Measurements from ENCODE around the gene MCCC1.
"Not testable (repeated sequence)": the region's sequence is repeated elsewhere in the genome, so short reads cannot be mapped to it uniquely, and the experiment has no call there.

The MCCC1 gene

GRCh38 chr3:183006396-183007002 is 92.8 kb downstream of the MCCC1 start:
- Histone ChIP-seq H3K27ac (no peak overlapping the region), H3K4me3 (no peak overlapping the region)

- Histone ChIP-seq H3K4me3 (no peak overlapping the region), H3K27ac (no peak overlapping the region)
Measured at GRCh38 chr3:182999767-183000166, 99.5 kb downstream of the MCCC1 start.

GRCh38 chr3:182993486-182994201 is 105.7 kb downstream of the MCCC1 start:
- not testable (repeated sequence) for H3K4me3 ChIP-seq, H3K27ac ChIP-seq

- Histone ChIP-seq H3K4me3 (no peak overlapping the region), H3K27ac (no peak overlapping the region)
Measured at GRCh38 chr3:182989566-182989965, 109.7 kb downstream of the MCCC1 start.

- H3K27ac ChIP-seq, result no peak overlapping the region
- H3K4me3 ChIP-seq, result no peak overlapping the region
Measured at GRCh38 chr3:182986021-182986420, 113.3 kb downstream of the MCCC1 start.

- Histone ChIP-seq H3K4me3 (no peak overlapping the region), H3K27ac (no peak overlapping the region)
Measured at GRCh38 chr3:182983876-182984275, 115.4 kb downstream of the MCCC1 start.

GRCh38 chr3:182981038-182981380 is 118.3 kb downstream of the MCCC1 start:
- Histone ChIP-seq H3K4me3 (peak overlapping the region; percentile 81 to 99 (median 96)), H3K27ac (peak overlapping the region; percentile 53 to 96 (median 87))

GRCh38 chr3:182980204-182981037 is 118.9 kb downstream of the MCCC1 start, which contains the start of gene DCUN1D1:
Gene DCUN1D1 (minus strand): TSS chr3:182980538. CDS start chr3:182980489, 49 bp downstream.
- H3K4me3 ChIP-seq, result peak within 1 kb of the TSS; percentile 81 to 99 (median 96)
- H3K27ac ChIP-seq, result peak within 1 kb of the TSS; percentile 86 to 96 (median 93)

- peak overlapping the region; percentile 86 to 96 (median 93) for H3K27ac ChIP-seq
- peak overlapping the region; percentile 81 to 99 (median 96) for H3K4me3 ChIP-seq
Measured at GRCh38 chr3:182979674-182980191, 119.6 kb downstream of the MCCC1 start.

- Histone ChIP-seq H3K4me3 (peak overlapping the region; percentile 81 to 99 (median 96)), H3K27ac (peak overlapping the region in 15 of 21 experiments; percentile 87 to 96 (median 94))
Measured at GRCh38 chr3:182979103-182979673, 120.1 kb downstream of the MCCC1 start.

GRCh38 chr3:182978387-182978786 is 120.9 kb downstream of the MCCC1 start:
- peak overlapping the region in 1 of 21 experiments; percentile 2 for H3K27ac ChIP-seq

GRCh38 chr3:182973047-182973446 is 126.2 kb downstream of the MCCC1 start:
- no peak overlapping the region for H3K27ac ChIP-seq
- no peak overlapping the region for H3K4me3 ChIP-seq

More at GRCh38 chr3:182978387-182978786, 120.9 kb downstream of the MCCC1 start:
- H3K4me3 ChIP-seq, result no peak overlapping the region

GRCh38 chr3:182972387-182972786 is 126.9 kb downstream of the MCCC1 start:
- Histone ChIP-seq H3K4me3 (no peak overlapping the region), H3K27ac (no peak overlapping the region)

GRCh38 chr3:182971637-182972036 is 127.7 kb downstream of the MCCC1 start:
- Histone ChIP-seq H3K4me3 (no peak overlapping the region), H3K27ac (no peak overlapping the region)

GRCh38 chr3:182970811-182971418 is 128.4 kb downstream of the MCCC1 start:
- no peak overlapping the region for H3K27ac ChIP-seq
- no peak overlapping the region for H3K4me3 ChIP-seq

GRCh38 chr3:182969853-182970252 is 129.4 kb downstream of the MCCC1 start:
- H3K27ac ChIP-seq, result no peak overlapping the region

GRCh38 chr3:182969277-182969676 is 130.0 kb downstream of the MCCC1 start:
- Histone ChIP-seq H3K4me3 (no peak overlapping the region), H3K27ac (no peak overlapping the region)

More at GRCh38 chr3:182969853-182970252, 129.4 kb downstream of the MCCC1 start:
- no peak overlapping the region for H3K4me3 ChIP-seq

GRCh38 chr3:182967218-182968204 is 131.8 kb downstream of the MCCC1 start:
- H3K4me3 ChIP-seq, result no peak overlapping the region
- H3K27ac ChIP-seq, result peak overlapping the region in 2 of 21 experiments; percentile 5 to 49

All from skin epidermis (tissue), 12 donors.